HepG2 (cell line): ENCODE data around the gene SYS1. TPM values are rescaled to one million over a fixed set of nuclear protein-coding genes. Genes with fewer than 3 reads are reported as not detected.

Experiments
- CREB1 ChIP-seq, 2 experiments: fragments of 450-650 bp in 1 of 2; IDR thresholded peaks; 2 replicates each; pipeline ENCODE4 v1.6.1; 2016 to 2017; ENCODE audit warnings: control low read depth in 1 of 2, mild to moderate bottlenecking in 1 of 2, missing compliant biosample characterization in 1 of 2, missing genetic modification characterization in 1 of 2
- CREB3 ChIP-seq: sonication (generic); formaldehyde crosslinking; IDR thresholded peaks from 2 replicates; pipeline ENCODE4 v1.5.0; 2020; ENCODE audit warnings: missing genetic modification reagents
- DPF2 ChIP-seq: sonication (generic); formaldehyde crosslinking; IDR thresholded peaks from 2 replicates; pipeline ENCODE4 v1.4.0; 2020; ENCODE audit warnings: mild to moderate bottlenecking, low read depth, missing genetic modification reagents, borderline replicate concordance
- HIC2 ChIP-seq: sonication (generic); formaldehyde crosslinking; IDR thresholded peaks from 2 replicates; pipeline ENCODE4 v1.9.0; 2022; ENCODE audit warnings: low read depth, missing genetic modification reagents
- HOXD1 ChIP-seq: sonication (generic); formaldehyde crosslinking; IDR thresholded peaks from 2 replicates; pipeline ENCODE4 v1.5.0; 2020; ENCODE audit warnings: missing genetic modification reagents
- KMT2A ChIP-seq: sonication (generic); formaldehyde crosslinking; IDR thresholded peaks from 2 replicates; pipeline ENCODE4 v1.4.0; 2020; ENCODE audit warnings: missing genetic modification reagents
- MAX ChIP-seq: IDR thresholded peaks from 2 replicates; pipeline ENCODE4 v1.6.1; 2012; ENCODE audit warnings: inconsistent platforms
- MIER3 ChIP-seq: IDR thresholded peaks from 2 replicates; pipeline ENCODE4 v1.6.1; 2016; ENCODE audit warnings: missing compliant biosample characterization, borderline replicate concordance
- NR2C2 ChIP-seq: sonication (generic); formaldehyde crosslinking; IDR thresholded peaks from 2 replicates; pipeline ENCODE4 v1.4.0; 2020; ENCODE audit warnings: missing genetic modification reagents, mild to moderate bottlenecking, moderate library complexity, borderline replicate concordance
- RCOR2 ChIP-seq: IDR thresholded peaks from 2 replicates; pipeline ENCODE4 v1.6.1; 2016; ENCODE audit warnings: missing biosample characterization, missing genetic modification reagents
- RXRB ChIP-seq: IDR thresholded peaks from 2 replicates; pipeline ENCODE4 v1.6.1; 2016; ENCODE audit warnings: borderline replicate concordance, missing genetic modification reagents, missing compliant biosample characterization
- SKI ChIP-seq: fragments of 450-650 bp; IDR thresholded peaks from one replicate; pipeline ENCODE4 v1.6.1; 2018; ENCODE audit warnings: mild to moderate bottlenecking; ENCODE audit not compliant: partially characterized antibody
- SMAD1 ChIP-seq: sonication (generic); formaldehyde crosslinking; IDR thresholded peaks from 2 replicates; pipeline ENCODE4 v1.4.0; 2020; ENCODE audit warnings: missing genetic modification reagents, low read depth, mild to moderate bottlenecking, borderline replicate concordance
- TRIM24 ChIP-seq: sonication (generic); formaldehyde crosslinking; IDR thresholded peaks from 2 replicates; pipeline ENCODE4 v1.8.0; 2022; ENCODE audit warnings: mild to moderate bottlenecking, missing genetic modification reagents
- ZBTB46 ChIP-seq: sonication (generic); formaldehyde crosslinking; IDR thresholded peaks from 2 replicates; pipeline ENCODE4 v1.4.0; 2020; ENCODE audit warnings: mild to moderate bottlenecking, missing genetic modification reagents, borderline replicate concordance
- ZBTB8A ChIP-seq: sonication (generic); formaldehyde crosslinking; IDR thresholded peaks from 2 replicates; pipeline ENCODE4 v1.4.0; 2020; ENCODE audit warnings: mild to moderate bottlenecking, low read depth, missing genetic modification reagents, borderline replicate concordance
- ZNF329 ChIP-seq: sonication (generic); formaldehyde crosslinking; IDR thresholded peaks from 2 replicates; pipeline ENCODE4 v1.9.0; 2021; ENCODE audit warnings: low read depth, mild to moderate bottlenecking, missing genetic modification reagents
- ZNF574 ChIP-seq: sonication (generic); formaldehyde crosslinking; IDR thresholded peaks from 2 replicates; pipeline ENCODE4 v1.4.0; 2020; ENCODE audit warnings: missing genetic modification reagents
- ZNF761 ChIP-seq: sonication (generic); formaldehyde crosslinking; conservative IDR thresholded peaks from 2 replicates; pipeline ENCODE4 v1.4.0; 2020; ENCODE audit warnings: mild to moderate bottlenecking, missing genetic modification reagents
- ZNF850 ChIP-seq: sonication (generic); formaldehyde crosslinking; conservative IDR thresholded peaks from 2 replicates; pipeline ENCODE4 v1.9.0; 2021; ENCODE audit warnings: mild to moderate bottlenecking, missing genetic modification reagents
- polyA plus RNA-seq, 8 experiments: library from polyadenylated mRNA; depleted of rRNA in 3 of 8; stranded (reverse) in 7 of 8; unstranded in 1 of 8; fragments of >200 nt; fragmentation: Illumina TruSeq in 4 of 8; extraction: Trizol in 4 of 8; gene quantifications; 2 replicates each; pipeline versions ENCODE4 v1.2.1 to v1.2.3, GENCODE V29; 2011 to 2016; ENCODE audit warnings: low read depth in 4 of 8, missing spikeins in 1 of 8, mixed read lengths in 1 of 8; ENCODE audit not compliant: insufficient read depth in 1 of 8
- total RNA-seq, 5 experiments: library from RNA; depleted of rRNA; stranded (reverse); fragments of >200 nt; fragmentation: Illumina TruSeq; extraction: Trizol; gene quantifications; 2 replicates each; pipeline ENCODE4 v1.2.3, GENCODE V29; 2016; ENCODE audit warnings: low read depth in 1 of 5

Gene SYS1
- total and polyA plus RNA-seq, 2 of the 13 experiments (the other 11 are each of a cell fraction or from before 2014, with no cell fraction given): 38.3 to 65.6 TPM

- peak; percentile 48; the same call in 1 of the 2 replicates for TF ChIP-seq RCOR2 (CRISPR knock-in tag)
- 0 out of 2 replicates have a peak, but pooled peaks have one; percentile 37 for TF ChIP-seq CREB1 (IDR thresholded peaks at IDR 0.05)
- 0 out of 2 replicates have a peak, but pooled peaks have one; percentile 31 for TF ChIP-seq CREB1 (CRISPR knock-in tag; IDR thresholded peaks at IDR 0.05)
- TF ChIP-seq MAX: 0 out of 2 replicates have a peak, but pooled peaks have one; percentile 28
- peak; percentile 88; the same call in 1 of the 2 replicates for TF ChIP-seq ZNF761 (CRISPR knock-in tag)
- peak; percentile 46; the same call in 1 of the 2 replicates for TF ChIP-seq MIER3
- peak; percentile 92 for TF ChIP-seq SKI
- no peak for TF ChIP-seq CREB3
- TF ChIP-seq ZBTB46: 0 out of 2 replicates have a peak, but pooled peaks have one; percentile 3
- TF ChIP-seq KMT2A (CRISPR knock-in tag): no peak
- TF ChIP-seq RXRB (CRISPR knock-in tag): 0 out of 2 replicates have a peak, but pooled peaks have one; percentile 4
- peak; percentile 59; the same call in 1 of the 2 replicates for TF ChIP-seq NR2C2
- TF ChIP-seq ZNF574 (CRISPR knock-in tag): peak; percentile 69
- TF ChIP-seq HIC2 (CRISPR knock-in tag): peak; percentile 8; the same call in 1 of the 2 replicates
- TF ChIP-seq ZNF850 (CRISPR knock-in tag): 0 out of 2 replicates have a peak, but pooled peaks have one; percentile 52
- TF ChIP-seq ZNF329: no peak
- TF ChIP-seq SMAD1: peak; percentile 77; the same call in 1 of the 2 replicates
- TF ChIP-seq DPF2 (CRISPR knock-in tag): peak; percentile 69; the same call in 1 of the 2 replicates
- TF ChIP-seq TRIM24 (CRISPR knock-in tag): no peak
- peak; percentile 78; the same call in 1 of the 2 replicates for TF ChIP-seq HOXD1
- no peak for TF ChIP-seq ZBTB8A (CRISPR knock-in tag)
Observed at GRCh38 chr20:45344168-45344860, 18.6 kb upstream of the SYS1 start (continued).
